GM12872 (cell line): ENCODE measurements around the gene CRYBA2.

Experiments
- CTCF ChIP-seq: IDR thresholded peaks from 3 replicates; pipeline ENCODE4 v1.5.1; 2011; ENCODE audit warnings: low read depth, mild to moderate bottlenecking, low read length, moderate library complexity; ENCODE audit not compliant: insufficient read depth

CRYBA2 gene

GRCh38 chr2:218996937-218997336 lies 3.7 kb upstream of the CRYBA2 start:
- TF ChIP-seq CTCF: no peak

GRCh38 chr2:218995972-218996711 lies 2.9 kb upstream of the CRYBA2 start:
- peak; percentile 85 for TF ChIP-seq CTCF

GRCh38 chr2:218995561-218995960 lies 2.3 kb upstream of the CRYBA2 start:
- TF ChIP-seq CTCF: no peak

GRCh38 chr2:218992703-218993344 lies 398 bp downstream of the CRYBA2 start:
- TF ChIP-seq CTCF: no peak

- no peak for TF ChIP-seq CTCF
Observed at GRCh38 chr2:218992196-218992595, 1.0 kb downstream of the CRYBA2 start.

- no peak for TF ChIP-seq CTCF
Observed at GRCh38 chr2:218991674-218992168, 1.5 kb downstream of the CRYBA2 start.

- no peak for TF ChIP-seq CTCF
Observed at GRCh38 chr2:218990612-218991011, 2.6 kb downstream of the CRYBA2 start.
